ENCODE data around the gene KCNH1. TPM values are rescaled to one million over a fixed set of nuclear protein-coding genes. Genes with fewer than 3 reads are reported as not detected.

KCNH1 gene
- total RNA-seq, 2 experiments from 2014 or later = not detected

Other genes starting within 250 kb of the KCNH1 start
- 10 to 100 TPM; 43.5 to 47.3 TPM for gene RCOR3, start 125.2 kb upstream of the KCNH1 start, total RNA-seq
- gene TRAF5, start 192.7 kb upstream of the KCNH1 start, total RNA-seq = 10 to 100 TPM; 49.7 to 63.2 TPM